Left forelimb (tissue), 1 donor: ENCODE results near the gene POU2F1.

Source experiments
- DNase-seq: peaks from one replicate; pipeline ENCODE4 v3.0.0-alpha.2; 2018; ENCODE audit warnings: low spot score

Gene POU2F1

GRCh38 chr1:167367705-167368104, 147.0 kb downstream of the POU2F1 start:
- no peak for DNase-seq

- no peak for DNase-seq
These were observed 148.5 kb downstream of the POU2F1 start for GRCh38 chr1:167369175-167369574.

- no peak for DNase-seq
These were observed 149.2 kb downstream of the POU2F1 start for GRCh38 chr1:167369933-167370332.

GRCh38 chr1:167371030-167371429, 150.3 kb downstream of the POU2F1 start:
- DNase-seq, result no peak

- no peak for DNase-seq
These were observed 152.7 kb downstream of the POU2F1 start for GRCh38 chr1:167373398-167373797.

DNA sequence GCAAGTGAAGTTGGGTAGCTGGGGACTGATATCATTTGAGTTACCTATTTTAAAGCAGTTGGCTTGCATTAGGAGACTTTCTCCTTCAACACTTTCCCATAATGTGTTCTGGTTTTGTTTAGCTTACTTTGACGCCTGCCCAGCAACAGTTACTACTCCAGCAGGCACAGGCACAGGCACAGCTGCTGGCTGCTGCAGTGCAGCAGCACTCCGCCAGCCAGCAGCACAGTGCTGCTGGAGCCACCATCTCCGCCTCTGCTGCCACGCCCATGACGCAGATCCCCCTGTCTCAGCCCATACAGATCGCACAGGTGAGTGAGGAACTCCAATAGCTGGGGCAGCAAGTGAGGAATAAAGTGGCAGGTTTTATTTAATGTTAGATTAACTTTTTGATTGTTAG, 153.3 kb downstream of the POU2F1 start:
- DNase-seq, result no peak

- no peak for DNase-seq
These were observed 155.3 kb downstream of the POU2F1 start for GRCh38 chr1:167375949-167376348.

- DNase-seq, result no peak
These were observed 166.7 kb downstream of the POU2F1 start for GRCh38 chr1:167387251-167387910.

GRCh38 chr1:167388976-167389375, 168.3 kb downstream of the POU2F1 start:
- DNase-seq, result no peak

- no peak for DNase-seq
These were observed 171.6 kb downstream of the POU2F1 start for GRCh38 chr1:167392200-167392696.

GRCh38 chr1:167400359-167400953, 179.8 kb downstream of the POU2F1 start:
- DNase-seq, result no peak

GRCh38 chr1:167401260-167401873, 180.7 kb downstream of the POU2F1 start:
- DNase-seq, result no peak

DNA sequence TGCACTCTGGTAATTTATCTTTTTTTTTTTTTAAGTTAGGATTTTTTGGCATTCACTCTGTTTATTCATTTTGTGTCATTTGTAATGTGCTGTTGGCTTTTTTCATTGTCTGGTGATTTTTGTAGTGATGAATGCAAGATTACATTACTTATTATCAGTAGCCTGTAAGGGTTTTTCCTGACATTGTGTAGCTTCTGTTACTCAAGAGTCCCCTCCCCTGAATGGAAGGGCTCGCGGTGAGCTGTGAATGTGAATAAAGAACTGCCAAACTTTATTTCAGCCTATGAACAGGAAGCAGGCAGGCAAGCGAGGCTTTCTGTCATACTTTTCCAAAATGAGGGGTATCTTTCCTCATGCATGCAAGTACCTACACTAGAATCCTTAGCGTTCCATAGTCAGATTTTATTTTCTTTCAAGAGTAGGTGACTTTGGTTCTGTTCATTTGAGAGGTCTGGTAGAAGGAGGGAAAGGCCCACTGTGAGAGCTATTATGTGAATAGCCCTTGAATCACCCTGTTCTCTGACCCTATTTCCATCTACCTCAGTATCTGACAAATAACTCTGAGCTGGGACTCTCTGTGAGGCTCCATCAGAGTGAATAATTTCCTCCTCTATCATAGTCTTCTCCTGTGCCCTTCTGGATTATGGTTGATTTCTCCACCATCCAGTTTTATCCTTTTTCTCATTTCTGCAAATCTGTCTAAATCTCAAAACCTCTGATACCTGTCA, 183.6 kb downstream of the POU2F1 start:
- no peak for DNase-seq

GRCh38 chr1:167404908-167405307, 184.2 kb downstream of the POU2F1 start:
- no peak for DNase-seq

GRCh38 chr1:167408355-167408754, 187.7 kb downstream of the POU2F1 start:
- DNase-seq, result no peak

DNA sequence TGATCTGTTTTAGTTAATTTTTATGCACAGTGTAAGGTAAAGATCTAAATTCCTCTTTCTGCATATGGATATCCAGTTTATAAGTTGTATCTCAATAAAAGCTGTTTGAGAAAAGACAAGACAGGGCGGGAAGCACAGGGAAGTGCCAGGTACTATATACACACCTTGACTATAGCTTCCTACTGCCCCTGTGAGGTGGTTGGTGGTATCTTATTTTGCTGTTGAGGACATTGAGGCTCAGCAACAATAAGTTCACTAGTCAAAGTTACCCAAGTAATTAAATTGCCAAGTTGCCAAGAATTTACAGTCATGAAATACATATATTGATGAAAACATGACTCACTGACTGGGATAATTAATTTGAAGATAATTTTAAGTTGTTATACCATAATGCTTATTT, 188.5 kb downstream of the POU2F1 start:
- no peak for DNase-seq

- no peak for DNase-seq
These were observed 191.4 kb downstream of the POU2F1 start for GRCh38 chr1:167412072-167412471.

- no peak for DNase-seq
These were observed 192.2 kb downstream of the POU2F1 start for GRCh38 chr1:167412920-167413319.

- DNase-seq, result no peak
These were observed 192.6 kb downstream of the POU2F1 start for GRCh38 chr1:167413328-167413727.

GRCh38 chr1:167416506-167416905, 195.8 kb downstream of the POU2F1 start:
- DNase-seq, result no peak

DNA sequence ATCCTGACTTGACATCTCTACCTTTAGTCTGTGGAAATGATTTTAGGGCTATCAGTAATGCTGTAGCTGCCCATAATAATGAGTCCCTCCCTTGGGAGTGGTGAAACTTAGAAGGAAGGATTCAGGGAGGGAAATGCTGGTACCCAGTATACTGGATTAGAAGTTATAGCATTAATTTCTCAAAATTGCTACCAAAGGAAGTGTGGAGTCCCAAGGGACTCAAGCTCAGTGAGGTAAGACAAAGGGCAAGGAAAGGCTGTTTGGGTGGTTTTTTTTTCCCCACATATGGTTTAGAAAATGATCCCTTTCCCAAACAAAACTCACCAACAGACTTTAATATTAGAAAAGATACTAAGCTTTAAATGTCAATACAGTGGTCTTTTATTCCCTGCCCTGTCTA, 197.7 kb downstream of the POU2F1 start:
- no peak for DNase-seq

- no peak for DNase-seq
These were observed 198.6 kb downstream of the POU2F1 start for GRCh38 chr1:167419245-167419644.

- no peak for DNase-seq
These were observed 199.8 kb downstream of the POU2F1 start for GRCh38 chr1:167420510-167420909.
